Liver (tissue), 9 donors: ENCODE measurements around the gene SRPRB. TPM values are rescaled to one million over a fixed set of nuclear protein-coding genes. Genes with fewer than 3 reads are reported as not detected.

ENCODE experiments used
- DNase-seq: peaks from one replicate; pipeline ENCODE4 v3.0.0-alpha.2; 2017; ENCODE audit warnings: low spot score
- H3K27ac ChIP-seq, 2 donors: one replicate each; pipeline ENCODE4 v1.7.0; 2013; ENCODE audit warnings: inconsistent platforms in 2 of 2, low read length in 2 of 2, control low read depth in 1 of 2, low read depth in 1 of 2, mild to moderate bottlenecking in 1 of 2
- H3K27me3 ChIP-seq, 4 donors: one replicate each; pipeline versions ENCODE4 v1.6.1 to v1.7.0; 2013; ENCODE audit warnings: low read length in 3 of 4, inconsistent platforms in 1 of 4, mild to moderate bottlenecking in 1 of 4, moderate library complexity in 1 of 4; ENCODE audit not compliant: control insufficient read depth in 4 of 4, insufficient read depth in 4 of 4
- H3K36me3 ChIP-seq, 4 donors: one replicate each; pipeline versions ENCODE4 v1.6.1 to v1.7.0; 2013; ENCODE audit warnings: low read length in 3 of 4, mild to moderate bottlenecking in 3 of 4, low read depth in 1 of 4, moderate library complexity in 1 of 4; ENCODE audit not compliant: control insufficient read depth in 4 of 4, insufficient read depth in 3 of 4
- H3K4me1 ChIP-seq, 4 donors: one replicate each; pipeline versions ENCODE4 v1.6.1 to v1.7.0; 2013; ENCODE audit warnings: low read length in 3 of 4, mild to moderate bottlenecking in 3 of 4, moderate library complexity in 1 of 4; ENCODE audit not compliant: control insufficient read depth in 4 of 4, insufficient read depth in 4 of 4
- H3K4me3 ChIP-seq, 3 donors: one replicate each; pipeline versions ENCODE4 v1.6.1 to v1.7.0; 2013; ENCODE audit warnings: low read length in 3 of 3, control low read depth in 1 of 3, low read depth in 1 of 3, mild to moderate bottlenecking in 1 of 3
- H3K9ac ChIP-seq, 2 donors: one replicate each; pipeline ENCODE4 v1.7.0; 2013; ENCODE audit warnings: low read length in 2 of 2, mild to moderate bottlenecking in 2 of 2, moderate library complexity in 2 of 2, control low read depth in 1 of 2, low read depth in 1 of 2
- H3K9me3 ChIP-seq, 4 donors: one replicate each; pipeline versions ENCODE4 v1.6.1 to v1.7.0; 2013; ENCODE audit warnings: low read length in 3 of 4; ENCODE audit not compliant: control insufficient read depth in 4 of 4
- EGR1 ChIP-seq, 2 donors: IDR thresholded peaks; 2 replicates each; pipeline ENCODE4 v1.6.1; 2016 to 2018; ENCODE audit warnings: antibody characterized with exemption in 2 of 2, low read depth in 2 of 2
- FOXA1 ChIP-seq: IDR thresholded peaks from 2 replicates; pipeline ENCODE4 v1.6.1; 2016; ENCODE audit warnings: antibody characterized with exemption
- FOXA2 ChIP-seq: IDR thresholded peaks from 2 replicates; pipeline ENCODE4 v1.6.1; 2016; ENCODE audit warnings: antibody characterized with exemption
- GABPA ChIP-seq, 2 donors: IDR thresholded peaks in 1 of 2; conservative IDR thresholded peaks in 1 of 2; 2 replicates each; pipeline ENCODE4 v1.6.1; 2016; ENCODE audit warnings: antibody characterized with exemption in 2 of 2, mild to moderate bottlenecking in 1 of 2, moderate library complexity in 1 of 2
- HNF4A ChIP-seq, 2 donors: conservative IDR thresholded peaks; 2 replicates each; pipeline ENCODE4 v1.6.1; 2016; ENCODE audit warnings: antibody characterized with exemption in 2 of 2, mild to moderate bottlenecking in 2 of 2
- JUND ChIP-seq, 2 donors: IDR thresholded peaks; 2 replicates each; pipeline ENCODE4 v1.6.1; 2016; ENCODE audit warnings: antibody characterized with exemption in 2 of 2
- NR2F2 ChIP-seq: IDR thresholded peaks from 2 replicates; pipeline ENCODE4 v1.6.1; 2016; ENCODE audit warnings: antibody characterized with exemption
- RAD21 ChIP-seq, 2 donors: IDR thresholded peaks; 2 replicates each; pipeline ENCODE4 v1.6.1; 2016; ENCODE audit warnings: antibody characterized with exemption in 2 of 2, mild to moderate bottlenecking in 2 of 2
- RXRA ChIP-seq, 2 donors: IDR thresholded peaks; 2 replicates each; pipeline ENCODE4 v1.6.1; 2017 to 2018; ENCODE audit warnings: antibody characterized with exemption in 2 of 2, mild to moderate bottlenecking in 1 of 2
- SP1 ChIP-seq: IDR thresholded peaks from 2 replicates; pipeline ENCODE4 v1.6.1; 2018; ENCODE audit warnings: antibody characterized with exemption, mild to moderate bottlenecking
- YY1 ChIP-seq: IDR thresholded peaks from 2 replicates; pipeline ENCODE4 v1.6.1; 2016; ENCODE audit warnings: antibody characterized with exemption, mild to moderate bottlenecking
- WGBS: extraction: QIAGEN DNeasy Blood & Tissue Kit; methylation state at CpG from one replicate; pipeline ENCODE4 v1.1.7; 2013; 5-methylcytosine and 5-hydroxymethylcytosine counted together
- polyA plus RNA-seq, 2 donors: library from polyadenylated mRNA; stranded (reverse) in 1 of 2; unstranded in 1 of 2; fragments of 200-250 nt in 1 of 2; fragments of >200 nt in 1 of 2; fragmentation: Nextera tagmentation in 1 of 2; extraction: Ambion mirVana in 1 of 2; gene quantifications; one replicate each; pipeline versions ENCODE4 v1.2.1 to v1.2.3, GENCODE V29; 2013 to 2015
- total RNA-seq, 2 donors: library from RNA; depleted of rRNA; stranded (reverse); fragments of >200 nt; gene quantifications; one replicate each; pipeline ENCODE4 v1.2.3, GENCODE V29; 2014
- TF ChIP-seq, protein P1 (sequence below): fragments of 150-350 bp; IDR thresholded peaks from 2 replicates; pipeline ENCODE4 v1.5.1; 2017; ENCODE audit warnings: improper control_type of control experiment, low read depth, low read length; ENCODE audit not compliant: missing input control
- TF ChIP-seq, protein P2 (sequence below): IDR thresholded peaks from 2 replicates; pipeline ENCODE4 v1.6.1; 2016; ENCODE audit warnings: antibody characterized with exemption
- TF ChIP-seq, protein P3 (sequence below): IDR thresholded peaks from 2 replicates; pipeline ENCODE4 v1.6.1; 2016; ENCODE audit warnings: antibody characterized with exemption
- TF ChIP-seq, protein P4 (sequence below): IDR thresholded peaks from 2 replicates; pipeline ENCODE4 v1.6.1; 2016; ENCODE audit warnings: antibody characterized with exemption
- TF ChIP-seq, protein P5 (sequence below): IDR thresholded peaks from 2 replicates; pipeline ENCODE4 v1.6.1; 2016; ENCODE audit warnings: antibody characterized with exemption, mild to moderate bottlenecking
- donor health status: healthy.
- donor health status: healthy.
- donor health status: healthy.
- donor health status: healthy.
- donor health status: healthy.

The SRPRB gene
- total and polyA plus RNA-seq, 4 donors: 34.7 to 97.6 (median 76.9) TPM

DNA sequence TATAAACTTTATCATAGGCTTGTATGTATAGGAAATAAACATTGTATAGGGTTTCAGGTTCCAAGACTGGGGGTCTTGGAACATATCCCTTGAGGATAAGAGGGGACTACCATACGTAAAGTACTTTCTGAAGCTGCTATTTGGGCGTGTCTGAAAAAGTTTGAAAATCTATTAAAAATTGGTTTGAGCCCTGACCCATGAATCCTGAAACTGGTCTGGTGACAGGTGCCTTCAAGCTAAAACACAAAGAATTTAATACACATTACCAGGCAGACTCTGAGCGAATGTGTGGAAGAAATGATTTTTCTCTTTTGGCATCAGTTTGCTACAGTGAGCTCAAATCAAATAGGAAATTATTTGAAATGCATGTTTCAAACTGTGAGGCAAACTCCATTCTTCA is 43.1 kb upstream of the SRPRB start:
- peaks cover 10 to 89% (median 76%) of the 10 kb centered on the region in 4 donors for H3K36me3 ChIP-seq
- H3K9me3 ChIP-seq: no peaks in the 10 kb centered on the region
- no peak overlapping the region for H3K4me3 ChIP-seq
- TF ChIP-seq, protein P1, sequence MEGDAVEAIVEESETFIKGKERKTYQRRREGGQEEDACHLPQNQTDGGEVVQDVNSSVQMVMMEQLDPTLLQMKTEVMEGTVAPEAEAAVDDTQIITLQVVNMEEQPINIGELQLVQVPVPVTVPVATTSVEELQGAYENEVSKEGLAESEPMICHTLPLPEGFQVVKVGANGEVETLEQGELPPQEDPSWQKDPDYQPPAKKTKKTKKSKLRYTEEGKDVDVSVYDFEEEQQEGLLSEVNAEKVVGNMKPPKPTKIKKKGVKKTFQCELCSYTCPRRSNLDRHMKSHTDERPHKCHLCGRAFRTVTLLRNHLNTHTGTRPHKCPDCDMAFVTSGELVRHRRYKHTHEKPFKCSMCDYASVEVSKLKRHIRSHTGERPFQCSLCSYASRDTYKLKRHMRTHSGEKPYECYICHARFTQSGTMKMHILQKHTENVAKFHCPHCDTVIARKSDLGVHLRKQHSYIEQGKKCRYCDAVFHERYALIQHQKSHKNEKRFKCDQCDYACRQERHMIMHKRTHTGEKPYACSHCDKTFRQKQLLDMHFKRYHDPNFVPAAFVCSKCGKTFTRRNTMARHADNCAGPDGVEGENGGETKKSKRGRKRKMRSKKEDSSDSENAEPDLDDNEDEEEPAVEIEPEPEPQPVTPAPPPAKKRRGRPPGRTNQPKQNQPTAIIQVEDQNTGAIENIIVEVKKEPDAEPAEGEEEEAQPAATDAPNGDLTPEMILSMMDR: no peak
- TF ChIP-seq YY1: no peak
- TF ChIP-seq FOXA2: no peak
- TF ChIP-seq RXRA (IDR thresholded peaks at IDR 0.05): no peak
- no peak for TF ChIP-seq NR2F2
- TF ChIP-seq FOXA1: no peak
- TF ChIP-seq, protein P2, sequence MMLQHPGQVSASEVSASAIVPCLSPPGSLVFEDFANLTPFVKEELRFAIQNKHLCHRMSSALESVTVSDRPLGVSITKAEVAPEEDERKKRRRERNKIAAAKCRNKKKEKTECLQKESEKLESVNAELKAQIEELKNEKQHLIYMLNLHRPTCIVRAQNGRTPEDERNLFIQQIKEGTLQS: no peak
- no peak for TF ChIP-seq HNF4A (conservative IDR thresholded peaks at IDR 0.05)
- TF ChIP-seq RAD21 (IDR thresholded peaks at IDR 0.05): no peak
- TF ChIP-seq, protein P3, sequence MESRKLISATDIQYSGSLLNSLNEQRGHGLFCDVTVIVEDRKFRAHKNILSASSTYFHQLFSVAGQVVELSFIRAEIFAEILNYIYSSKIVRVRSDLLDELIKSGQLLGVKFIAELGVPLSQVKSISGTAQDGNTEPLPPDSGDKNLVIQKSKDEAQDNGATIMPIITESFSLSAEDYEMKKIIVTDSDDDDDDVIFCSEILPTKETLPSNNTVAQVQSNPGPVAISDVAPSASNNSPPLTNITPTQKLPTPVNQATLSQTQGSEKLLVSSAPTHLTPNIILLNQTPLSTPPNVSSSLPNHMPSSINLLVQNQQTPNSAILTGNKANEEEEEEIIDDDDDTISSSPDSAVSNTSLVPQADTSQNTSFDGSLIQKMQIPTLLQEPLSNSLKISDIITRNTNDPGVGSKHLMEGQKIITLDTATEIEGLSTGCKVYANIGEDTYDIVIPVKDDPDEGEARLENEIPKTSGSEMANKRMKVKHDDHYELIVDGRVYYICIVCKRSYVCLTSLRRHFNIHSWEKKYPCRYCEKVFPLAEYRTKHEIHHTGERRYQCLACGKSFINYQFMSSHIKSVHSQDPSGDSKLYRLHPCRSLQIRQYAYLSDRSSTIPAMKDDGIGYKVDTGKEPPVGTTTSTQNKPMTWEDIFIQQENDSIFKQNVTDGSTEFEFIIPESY: no peak
- H3K4me1 ChIP-seq: peaks cover 0 to 13% (median 2%) of the 10 kb centered on the region in 4 donors
- WGBS: 85% methylated on average over 3 of the region's 3 CpGs
- H3K27ac ChIP-seq: no peak overlapping the region
- H3K27me3 ChIP-seq: no peaks in the 10 kb centered on the region
- H3K9ac ChIP-seq: no peak overlapping the region
- DNase-seq: no peak

DNA sequence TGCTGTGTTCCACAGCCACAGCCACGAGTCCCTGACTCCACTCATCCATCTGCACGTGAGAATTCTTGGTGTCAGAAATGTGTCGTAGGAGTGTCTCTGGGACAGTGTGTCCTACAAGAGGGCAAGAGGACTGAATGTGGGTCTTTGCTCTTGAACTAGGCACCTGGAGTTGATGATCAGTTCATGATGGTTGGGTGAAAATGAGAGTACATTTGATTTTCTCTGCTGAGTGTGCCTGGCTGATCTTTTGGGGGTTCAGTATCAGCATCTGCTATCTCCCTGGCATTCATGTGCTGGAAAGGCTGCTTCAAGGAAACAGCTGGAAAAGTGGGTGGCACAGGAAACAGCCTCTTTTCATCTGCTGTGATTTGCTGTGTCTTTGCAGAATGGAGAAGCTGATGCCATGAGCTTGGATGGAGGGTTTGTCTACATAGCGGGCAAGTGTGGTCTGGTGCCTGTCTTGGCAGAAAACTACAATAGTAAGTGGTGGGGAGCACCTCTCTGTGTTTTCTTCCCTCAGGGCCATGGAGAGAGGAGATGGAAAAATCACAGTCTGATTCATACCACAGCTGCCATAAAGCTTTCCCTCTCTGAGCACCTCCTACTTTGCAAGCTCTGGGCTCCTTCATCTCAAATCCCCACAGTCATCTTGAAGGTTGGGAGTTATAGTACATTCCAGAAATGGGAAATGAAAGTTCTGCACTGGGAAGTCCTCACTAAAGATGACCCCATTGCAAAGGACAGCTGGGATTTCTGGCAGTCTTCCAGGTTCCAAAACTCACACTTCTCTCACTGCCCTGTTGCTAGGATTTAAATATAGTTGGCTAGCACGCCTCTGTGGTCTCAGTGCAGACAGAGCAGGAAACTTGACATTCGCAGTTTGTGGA is 41.6 kb upstream of the SRPRB start:
- Histone ChIP-seq H3K36me3 (peaks cover 5 to 89% (median 76%) of the 10 kb centered on the region in 4 donors), H3K27ac (no peak overlapping the region), H3K9ac (no peak overlapping the region), H3K9me3 (no peaks in the 10 kb centered on the region), H3K27me3 (no peaks in the 10 kb centered on the region), H3K4me1 (peaks cover 0 to 12% (median 2%) of the 10 kb centered on the region in 4 donors), H3K4me3 (no peak overlapping the region)
- TF ChIP-seq RAD21 (IDR thresholded peaks at IDR 0.05) (peak in 1 of 2 donors; percentile 17), GABPA (IDR thresholded peaks at IDR 0.05 in 1 of 2, conservative IDR thresholded peaks at IDR 0.05 in 1 of 2) (peak in 1 of 2 donors; percentile 9), RXRA (IDR thresholded peaks at IDR 0.05) (peak in 1 of 2 donors; percentile 40), SP1 (no peak), JUND (IDR thresholded peaks at IDR 0.05) (no peak), EGR1 (IDR thresholded peaks at IDR 0.05; ENCODE audit: low read depth in 2 of 2) (peak in 1 of 2 donors; percentile 12)
- TF ChIP-seq, protein P4, sequence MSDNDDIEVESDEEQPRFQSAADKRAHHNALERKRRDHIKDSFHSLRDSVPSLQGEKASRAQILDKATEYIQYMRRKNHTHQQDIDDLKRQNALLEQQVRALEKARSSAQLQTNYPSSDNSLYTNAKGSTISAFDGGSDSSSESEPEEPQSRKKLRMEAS: peak; percentile 11
- TF ChIP-seq, protein P5, sequence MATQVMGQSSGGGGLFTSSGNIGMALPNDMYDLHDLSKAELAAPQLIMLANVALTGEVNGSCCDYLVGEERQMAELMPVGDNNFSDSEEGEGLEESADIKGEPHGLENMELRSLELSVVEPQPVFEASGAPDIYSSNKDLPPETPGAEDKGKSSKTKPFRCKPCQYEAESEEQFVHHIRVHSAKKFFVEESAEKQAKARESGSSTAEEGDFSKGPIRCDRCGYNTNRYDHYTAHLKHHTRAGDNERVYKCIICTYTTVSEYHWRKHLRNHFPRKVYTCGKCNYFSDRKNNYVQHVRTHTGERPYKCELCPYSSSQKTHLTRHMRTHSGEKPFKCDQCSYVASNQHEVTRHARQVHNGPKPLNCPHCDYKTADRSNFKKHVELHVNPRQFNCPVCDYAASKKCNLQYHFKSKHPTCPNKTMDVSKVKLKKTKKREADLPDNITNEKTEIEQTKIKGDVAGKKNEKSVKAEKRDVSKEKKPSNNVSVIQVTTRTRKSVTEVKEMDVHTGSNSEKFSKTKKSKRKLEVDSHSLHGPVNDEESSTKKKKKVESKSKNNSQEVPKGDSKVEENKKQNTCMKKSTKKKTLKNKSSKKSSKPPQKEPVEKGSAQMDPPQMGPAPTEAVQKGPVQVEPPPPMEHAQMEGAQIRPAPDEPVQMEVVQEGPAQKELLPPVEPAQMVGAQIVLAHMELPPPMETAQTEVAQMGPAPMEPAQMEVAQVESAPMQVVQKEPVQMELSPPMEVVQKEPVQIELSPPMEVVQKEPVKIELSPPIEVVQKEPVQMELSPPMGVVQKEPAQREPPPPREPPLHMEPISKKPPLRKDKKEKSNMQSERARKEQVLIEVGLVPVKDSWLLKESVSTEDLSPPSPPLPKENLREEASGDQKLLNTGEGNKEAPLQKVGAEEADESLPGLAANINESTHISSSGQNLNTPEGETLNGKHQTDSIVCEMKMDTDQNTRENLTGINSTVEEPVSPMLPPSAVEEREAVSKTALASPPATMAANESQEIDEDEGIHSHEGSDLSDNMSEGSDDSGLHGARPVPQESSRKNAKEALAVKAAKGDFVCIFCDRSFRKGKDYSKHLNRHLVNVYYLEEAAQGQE: peak; percentile 13
- 39% methylated on average over 6 of the region's 6 CpGs for WGBS
- DNase-seq: no peak
